ENCODE results near the gene ZFP92.

ZFP92 gene

DNA sequence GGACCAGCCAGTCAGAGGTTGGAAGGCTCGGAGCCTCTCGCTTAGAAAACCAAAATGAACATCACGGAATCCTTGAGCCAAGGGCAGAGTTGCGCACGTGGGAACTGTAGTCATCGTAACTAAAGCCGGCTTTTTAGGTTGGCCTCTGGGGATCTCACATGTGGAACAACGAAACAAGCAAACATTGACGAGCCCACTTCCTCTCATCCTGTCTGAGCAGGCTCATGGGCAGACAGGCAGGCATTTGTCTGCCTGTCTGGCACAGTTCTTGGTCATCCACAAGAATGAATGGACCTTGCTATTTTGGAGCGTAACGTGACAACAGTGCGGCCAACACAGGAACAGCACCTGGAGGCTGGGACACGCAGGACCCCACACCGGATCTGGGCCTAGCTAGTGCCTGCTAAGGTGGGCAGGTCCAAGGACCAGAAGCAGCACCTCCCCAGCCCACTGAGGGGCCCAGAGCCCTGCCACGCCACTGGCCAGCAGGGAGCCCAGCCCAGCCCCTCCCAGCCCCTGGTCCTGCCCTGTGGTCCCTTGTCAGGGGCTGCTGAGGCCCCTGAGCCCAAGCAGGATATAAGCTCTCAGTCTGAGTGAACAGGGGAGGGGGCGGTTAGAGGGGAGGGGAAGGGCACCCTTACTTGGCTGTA is 43.8 kb downstream of the ZFP92 start:
- TF ChIP-seq, protein P1, sequence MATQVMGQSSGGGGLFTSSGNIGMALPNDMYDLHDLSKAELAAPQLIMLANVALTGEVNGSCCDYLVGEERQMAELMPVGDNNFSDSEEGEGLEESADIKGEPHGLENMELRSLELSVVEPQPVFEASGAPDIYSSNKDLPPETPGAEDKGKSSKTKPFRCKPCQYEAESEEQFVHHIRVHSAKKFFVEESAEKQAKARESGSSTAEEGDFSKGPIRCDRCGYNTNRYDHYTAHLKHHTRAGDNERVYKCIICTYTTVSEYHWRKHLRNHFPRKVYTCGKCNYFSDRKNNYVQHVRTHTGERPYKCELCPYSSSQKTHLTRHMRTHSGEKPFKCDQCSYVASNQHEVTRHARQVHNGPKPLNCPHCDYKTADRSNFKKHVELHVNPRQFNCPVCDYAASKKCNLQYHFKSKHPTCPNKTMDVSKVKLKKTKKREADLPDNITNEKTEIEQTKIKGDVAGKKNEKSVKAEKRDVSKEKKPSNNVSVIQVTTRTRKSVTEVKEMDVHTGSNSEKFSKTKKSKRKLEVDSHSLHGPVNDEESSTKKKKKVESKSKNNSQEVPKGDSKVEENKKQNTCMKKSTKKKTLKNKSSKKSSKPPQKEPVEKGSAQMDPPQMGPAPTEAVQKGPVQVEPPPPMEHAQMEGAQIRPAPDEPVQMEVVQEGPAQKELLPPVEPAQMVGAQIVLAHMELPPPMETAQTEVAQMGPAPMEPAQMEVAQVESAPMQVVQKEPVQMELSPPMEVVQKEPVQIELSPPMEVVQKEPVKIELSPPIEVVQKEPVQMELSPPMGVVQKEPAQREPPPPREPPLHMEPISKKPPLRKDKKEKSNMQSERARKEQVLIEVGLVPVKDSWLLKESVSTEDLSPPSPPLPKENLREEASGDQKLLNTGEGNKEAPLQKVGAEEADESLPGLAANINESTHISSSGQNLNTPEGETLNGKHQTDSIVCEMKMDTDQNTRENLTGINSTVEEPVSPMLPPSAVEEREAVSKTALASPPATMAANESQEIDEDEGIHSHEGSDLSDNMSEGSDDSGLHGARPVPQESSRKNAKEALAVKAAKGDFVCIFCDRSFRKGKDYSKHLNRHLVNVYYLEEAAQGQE (IDR thresholded peaks at IDR 0.05; ENCODE audit: insufficient read depth in 1 of 2, low read depth in 2 of 2, low read length in 2 of 2), result no peak
- TF ChIP-seq SIN3A (IDR thresholded peaks at IDR 0.05; ENCODE audit: borderline replicate concordance, insufficient read depth, low read length) (no peak), TAF1 (IDR thresholded peaks at IDR 0.05; ENCODE audit: borderline replicate concordance, insufficient read depth, low read length) (no peak), FOXP2 (optimal IDR thresholded peaks at IDR 0.05; ENCODE audit: borderline replicate concordance, extremely low read depth, extremely low read length, insufficient read depth) (no peak), POLR2AphosphoS5 (IDR thresholded peaks at IDR 0.05; ENCODE audit: low read depth, low read length) (no peak)

DNA sequence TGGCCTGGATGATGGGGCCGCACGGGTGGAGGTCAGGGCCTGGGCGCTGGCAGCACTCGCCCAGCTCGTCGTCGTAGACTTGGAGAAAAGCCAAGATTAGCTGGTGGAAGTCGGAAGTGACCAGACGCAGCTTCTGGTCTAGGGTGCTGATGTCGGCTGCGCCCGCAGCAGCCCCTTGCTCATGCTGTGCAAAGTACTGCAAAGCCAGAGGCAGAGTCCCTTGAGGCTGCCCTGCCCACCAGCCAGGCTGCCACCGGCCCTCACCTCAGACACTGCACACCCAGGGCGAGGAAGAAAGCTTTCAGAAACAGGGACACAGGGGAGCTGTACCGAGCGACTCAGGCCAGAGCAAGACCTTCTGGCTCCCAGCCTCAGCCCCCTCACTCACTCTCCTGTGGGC is 44.3 kb downstream of the ZFP92 start:
- TF ChIP-seq TAF1 (IDR thresholded peaks at IDR 0.05; ENCODE audit: borderline replicate concordance, insufficient read depth, low read length) (no peak), FOXP2 (optimal IDR thresholded peaks at IDR 0.05; ENCODE audit: borderline replicate concordance, extremely low read depth, extremely low read length, insufficient read depth) (no peak), POLR2AphosphoS5 (IDR thresholded peaks at IDR 0.05; ENCODE audit: low read depth, low read length) (no peak), SIN3A (IDR thresholded peaks at IDR 0.05; ENCODE audit: borderline replicate concordance, insufficient read depth, low read length) (no peak)
- TF ChIP-seq, protein P1 (IDR thresholded peaks at IDR 0.05; ENCODE audit: insufficient read depth in 1 of 2, low read depth in 2 of 2, low read length in 2 of 2), result no peak

DNA sequence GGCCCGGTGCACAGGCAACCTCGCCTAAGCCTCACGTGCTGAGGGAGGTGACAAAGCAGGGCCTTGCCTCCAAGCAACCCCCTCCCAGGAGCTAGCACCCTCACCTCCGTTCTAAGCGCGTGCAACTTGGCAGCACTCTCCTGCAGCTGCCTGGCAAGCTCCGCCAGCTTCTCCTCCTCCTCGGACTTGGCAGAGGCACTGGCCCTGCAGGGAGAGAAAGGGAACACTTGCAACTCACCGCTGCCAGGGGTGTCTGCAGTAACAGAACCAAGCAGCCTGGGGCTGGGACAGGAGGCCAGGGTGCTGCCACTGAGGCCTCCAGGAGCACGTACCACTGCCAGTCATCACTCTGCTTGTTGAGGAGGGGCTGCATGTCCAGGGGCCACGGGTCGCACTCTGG is 44.9 kb downstream of the ZFP92 start:
- TF ChIP-seq, protein P1 (IDR thresholded peaks at IDR 0.05; ENCODE audit: insufficient read depth in 1 of 2, low read depth in 2 of 2, low read length in 2 of 2), result no peak
- TF ChIP-seq TAF1 (IDR thresholded peaks at IDR 0.05; ENCODE audit: borderline replicate concordance, insufficient read depth, low read length) (no peak), SIN3A (IDR thresholded peaks at IDR 0.05; ENCODE audit: borderline replicate concordance, insufficient read depth, low read length) (no peak), FOXP2 (optimal IDR thresholded peaks at IDR 0.05; ENCODE audit: borderline replicate concordance, extremely low read depth, extremely low read length, insufficient read depth) (no peak), POLR2AphosphoS5 (IDR thresholded peaks at IDR 0.05; ENCODE audit: low read depth, low read length) (no peak)

DNA sequence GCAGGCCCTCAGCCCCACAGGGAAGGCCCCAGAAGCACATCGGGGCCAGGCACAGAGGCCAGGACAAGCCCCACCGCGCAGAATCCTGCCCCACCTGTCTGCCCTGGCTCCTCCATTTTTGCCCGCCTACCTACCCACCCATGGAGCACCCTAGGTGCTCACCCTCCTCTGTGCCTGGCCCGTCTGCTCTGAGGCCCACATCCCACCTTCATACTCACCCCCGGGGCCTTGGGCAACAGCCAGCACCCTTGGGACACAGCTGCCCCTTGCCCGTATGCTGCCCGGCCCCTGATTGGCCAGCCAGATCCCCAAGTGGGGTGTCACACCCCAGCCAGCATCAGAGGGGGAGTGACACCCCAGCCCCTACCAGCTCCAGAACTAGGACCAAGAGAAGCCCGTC is 45.4 kb downstream of the ZFP92 start:
- TF ChIP-seq TAF1 (IDR thresholded peaks at IDR 0.05; ENCODE audit: borderline replicate concordance, insufficient read depth, low read length) (no peak), SIN3A (IDR thresholded peaks at IDR 0.05; ENCODE audit: borderline replicate concordance, insufficient read depth, low read length) (no peak), FOXP2 (optimal IDR thresholded peaks at IDR 0.05; ENCODE audit: borderline replicate concordance, extremely low read depth, extremely low read length, insufficient read depth) (no peak), POLR2AphosphoS5 (IDR thresholded peaks at IDR 0.05; ENCODE audit: low read depth, low read length) (no peak)
- TF ChIP-seq, protein P1 (IDR thresholded peaks at IDR 0.05; ENCODE audit: insufficient read depth in 1 of 2, low read depth in 2 of 2, low read length in 2 of 2), result no peak

Data from PFSK-1 (cell line).